ENCODE results near the gene SART1.

DNA sequence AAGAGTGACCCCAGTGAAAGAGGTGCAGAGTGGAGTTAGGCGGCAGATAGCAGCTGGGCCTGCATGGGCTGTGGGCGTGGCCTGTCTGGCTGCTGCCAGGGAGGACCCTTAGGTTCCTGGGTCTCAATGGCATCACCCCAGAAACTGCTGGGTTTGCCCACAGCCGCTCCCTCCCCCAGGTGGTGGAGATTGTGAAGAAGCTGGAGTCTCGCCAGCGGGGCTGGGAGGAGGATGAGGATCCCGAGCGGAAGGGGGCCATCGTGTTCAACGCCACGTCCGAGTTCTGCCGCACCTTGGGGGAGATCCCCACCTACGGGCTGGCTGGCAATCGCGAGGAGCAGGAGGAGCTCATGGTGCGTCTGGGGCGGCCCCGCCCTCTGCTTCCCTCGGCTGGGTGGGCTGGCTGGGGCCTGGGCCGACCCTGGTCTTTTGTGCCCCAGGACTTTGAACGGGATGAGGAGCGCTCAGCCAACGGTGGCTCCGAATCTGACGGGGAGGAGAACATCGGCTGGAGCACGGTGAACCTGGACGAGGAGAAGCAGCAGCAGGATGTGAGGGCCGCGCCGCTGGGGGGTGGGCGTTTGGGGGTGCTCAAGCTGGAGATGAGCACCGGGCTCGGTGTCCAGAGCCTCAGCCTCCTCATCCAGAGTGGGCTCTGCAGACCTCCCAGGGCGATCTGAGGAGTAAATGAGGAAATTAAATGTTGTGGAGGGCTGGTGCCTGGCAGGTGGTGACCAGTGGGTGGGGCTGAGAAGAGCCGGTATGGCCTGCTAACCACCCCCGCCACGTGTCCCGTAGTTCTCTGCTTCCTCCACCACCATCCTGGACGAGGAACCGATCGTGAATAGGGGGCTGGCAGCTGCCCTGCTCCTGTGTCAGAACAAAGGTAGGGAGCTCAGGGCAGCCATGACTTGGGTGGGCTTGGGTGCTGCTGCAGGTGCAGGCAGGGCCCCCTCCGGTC lies 15.0 kb downstream of the SART1 start:
- TF ChIP-seq, protein P1, sequence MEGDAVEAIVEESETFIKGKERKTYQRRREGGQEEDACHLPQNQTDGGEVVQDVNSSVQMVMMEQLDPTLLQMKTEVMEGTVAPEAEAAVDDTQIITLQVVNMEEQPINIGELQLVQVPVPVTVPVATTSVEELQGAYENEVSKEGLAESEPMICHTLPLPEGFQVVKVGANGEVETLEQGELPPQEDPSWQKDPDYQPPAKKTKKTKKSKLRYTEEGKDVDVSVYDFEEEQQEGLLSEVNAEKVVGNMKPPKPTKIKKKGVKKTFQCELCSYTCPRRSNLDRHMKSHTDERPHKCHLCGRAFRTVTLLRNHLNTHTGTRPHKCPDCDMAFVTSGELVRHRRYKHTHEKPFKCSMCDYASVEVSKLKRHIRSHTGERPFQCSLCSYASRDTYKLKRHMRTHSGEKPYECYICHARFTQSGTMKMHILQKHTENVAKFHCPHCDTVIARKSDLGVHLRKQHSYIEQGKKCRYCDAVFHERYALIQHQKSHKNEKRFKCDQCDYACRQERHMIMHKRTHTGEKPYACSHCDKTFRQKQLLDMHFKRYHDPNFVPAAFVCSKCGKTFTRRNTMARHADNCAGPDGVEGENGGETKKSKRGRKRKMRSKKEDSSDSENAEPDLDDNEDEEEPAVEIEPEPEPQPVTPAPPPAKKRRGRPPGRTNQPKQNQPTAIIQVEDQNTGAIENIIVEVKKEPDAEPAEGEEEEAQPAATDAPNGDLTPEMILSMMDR (IDR thresholded peaks at IDR 0.05): no peak
- TF ChIP-seq POLR2A (IDR thresholded peaks at IDR 0.05): no peak

Data from Peyer's patch (tissue), 4 donors.